HL-60 (cell line): ENCODE results near the gene THEM5.

Experiments used
- DNase-seq, 2 experiments: peaks; one replicate each; pipeline ENCODE4 v3.0.0-alpha.2; 2010 to 2020; ENCODE audit warnings: low read depth in 1 of 2, low spot score in 1 of 2
- H3K27ac ChIP-seq: fragments of 250-450 bp; sonication (Bioruptor Pico); replicated peaks from 2 replicates; pipeline ENCODE4 v1.5.1; 2020; ENCODE audit warnings: mild to moderate bottlenecking, moderate library complexity
- H3K27me3 ChIP-seq: fragments of 250-450 bp; sonication (Bioruptor Pico); 2 replicates; pipeline ENCODE4 v1.5.1; 2021; ENCODE audit warnings: mild to moderate bottlenecking, moderate library complexity; ENCODE audit not compliant: insufficient read depth, poor library complexity, severe bottlenecking
- H3K4me3 ChIP-seq: replicated peaks from 2 replicates; pipeline ENCODE4 v1.5.1; 2011; ENCODE audit warnings: mild to moderate bottlenecking, control low read depth, low read length; ENCODE audit not compliant: insufficient read depth
- CTCF ChIP-seq: IDR thresholded peaks from one replicate; pipeline ENCODE4 v1.5.1; 2011; ENCODE audit warnings: low read length, control low read depth, inconsistent platforms; ENCODE audit not compliant: insufficient read depth
- GABPA ChIP-seq: IDR thresholded peaks from 2 replicates; pipeline ENCODE4 v1.6.1; 2012; ENCODE audit warnings: low read depth
- POLR2AphosphoS5 ChIP-seq: IDR thresholded peaks from 2 replicates; pipeline ENCODE4 v1.6.1; 2012; ENCODE audit warnings: low read depth
- REST ChIP-seq: IDR thresholded peaks from 2 replicates; pipeline ENCODE4 v1.6.1; 2012; ENCODE audit warnings: low read depth; ENCODE audit not compliant: insufficient replicate concordance
- SPI1 ChIP-seq: IDR thresholded peaks from 2 replicates; pipeline ENCODE4 v1.6.1; 2012; ENCODE audit warnings: low read depth, mild to moderate bottlenecking, borderline replicate concordance

Gene THEM5

GRCh38 chr1:151828921-151829320 is 24.6 kb downstream of the THEM5 start:
- TF ChIP-seq CTCF (no peak), REST (peak; percentile 92), SPI1 (peak; percentile 19; the same call in 1 of the 2 replicates), GABPA (no peak), POLR2AphosphoS5 (no peak)
- H3K27me3 ChIP-seq, result no peaks in the 10 kb centered on the region
- H3K27ac ChIP-seq, result no peak overlapping the region
- H3K4me3 ChIP-seq, result no peak overlapping the region
- DNase-seq, result peak in 1 of 2 experiments; percentile 33

- DNase-seq, result no peak
- Histone ChIP-seq H3K27ac (no peak overlapping the region), H3K27me3 (no peaks in the 10 kb centered on the region), H3K4me3 (no peak overlapping the region)
- TF ChIP-seq REST (no peak), POLR2AphosphoS5 (no peak), SPI1 (no peak), CTCF (no peak), GABPA (no peak)
Measured at GRCh38 chr1:151827853-151828252, 25.7 kb downstream of the THEM5 start.

GRCh38 chr1:151825751-151826660 is 27.5 kb downstream of the THEM5 start:
- Histone ChIP-seq H3K27me3 (no peaks in the 10 kb centered on the region), H3K27ac (no peak overlapping the region), H3K4me3 (no peak overlapping the region)
- no peak for DNase-seq
- TF ChIP-seq GABPA, result no peak
- TF ChIP-seq POLR2AphosphoS5, result no peak
- no peak for TF ChIP-seq REST
- no peak for TF ChIP-seq SPI1
- TF ChIP-seq CTCF, result no peak
